ENCODE results near the gene TSGA10IP.

GRCh38 chr11:65952052-65952521 is 6.8 kb downstream of the TSGA10IP start:
- TF ChIP-seq CTCF (IDR thresholded peaks at IDR 0.05; ENCODE audit: low read length) = no peak
- no peak for TF ChIP-seq EZH2 (IDR thresholded peaks at IDR 0.05; ENCODE audit: borderline replicate concordance, low read length)
